Karpas-422 (cell line): ENCODE measurements around the gene MISP3. TPM values are rescaled to one million over a fixed set of nuclear protein-coding genes. Genes with fewer than 3 reads are reported as not detected.

Source experiments
- DNase-seq: peaks from one replicate; pipeline ENCODE4 v3.0.0-alpha.2; 2015
- H2AFZ ChIP-seq: fragments of 200-600 bp; sonication (generic); 2 replicates; pipeline ENCODE4 v1.6.1; 2014; ENCODE audit warnings: antibody characterized with exemption, low read length, mixed read lengths
- H3K27ac ChIP-seq: fragments of 200-600 bp; sonication (generic); 2 replicates; pipeline ENCODE4 v1.5.1; 2014; ENCODE audit warnings: mild to moderate bottlenecking, low read length, moderate library complexity
- H3K27me3 ChIP-seq: fragments of 200-600 bp; sonication (generic); 2 replicates; pipeline ENCODE4 v1.6.1; 2014; ENCODE audit warnings: low read length, mixed read lengths
- H3K36me3 ChIP-seq: fragments of 200-600 bp; sonication (generic); 2 replicates; pipeline ENCODE4 v1.6.1; 2014; ENCODE audit warnings: low read length, mixed read lengths; ENCODE audit not compliant: insufficient read depth
- H3K4me1 ChIP-seq: fragments of 200-600 bp; sonication (generic); 2 replicates; pipeline ENCODE4 v1.6.1; 2014; ENCODE audit warnings: mild to moderate bottlenecking, low read length, mixed read lengths
- H3K4me2 ChIP-seq: fragments of 200-600 bp; sonication (generic); 2 replicates; pipeline ENCODE4 v1.6.1; 2014; ENCODE audit warnings: low read length, low read depth, mild to moderate bottlenecking; ENCODE audit not compliant: poor library complexity, severe bottlenecking
- H3K4me3 ChIP-seq: fragments of 200-600 bp; sonication (generic); 2 replicates; pipeline ENCODE4 v1.5.1; 2014; ENCODE audit warnings: mild to moderate bottlenecking, antibody characterized with exemption, low read length, mixed read lengths
- H3K79me2 ChIP-seq: fragments of 200-600 bp; sonication (generic); 2 replicates; pipeline ENCODE4 v1.6.1; 2014; ENCODE audit warnings: mild to moderate bottlenecking, low read length, mixed read lengths
- H3K9ac ChIP-seq: fragments of 200-600 bp; sonication (generic); 2 replicates; pipeline ENCODE4 v1.6.0; 2014; ENCODE audit warnings: low read length
- H3K9me2 ChIP-seq: fragments of 200-600 bp; sonication (generic), shearing (Covaris generic); replicated peaks from 2 replicates; pipeline ENCODE4 v1.6.0; 2014; ENCODE audit warnings: mild to moderate bottlenecking, low read length, moderate library complexity; ENCODE audit not compliant: insufficient read depth
- H3K9me3 ChIP-seq: fragments of 300-700, 200-600 bp; sonication (generic); 2 replicates; pipeline ENCODE4 v1.6.1; 2014; ENCODE audit warnings: low read length, mixed read lengths
- H4K20me1 ChIP-seq: fragments of 200-600 bp; sonication (generic); 2 replicates; pipeline ENCODE4 v1.6.1; 2014; ENCODE audit warnings: mild to moderate bottlenecking, antibody characterized with exemption, low read length, low read depth; ENCODE audit not compliant: insufficient read depth
- total RNA-seq: library from RNA; depleted of rRNA; stranded (reverse); fragments of >200 nt; shearing (Covaris generic); gene quantifications from 2 replicates; pipeline ENCODE4 v1.2.3, GENCODE V29; 2014; ENCODE audit warnings: low replicate concordance

The MISP3 gene
- total RNA-seq, 1 experiment from 2014 or later: 0.71 TPM

- no peak overlapping the region for H3K4me2 ChIP-seq
- no peaks in the 10 kb centered on the region for H3K9me3 ChIP-seq
- H4K20me1 ChIP-seq: no peaks in the 10 kb centered on the region
- no peaks in the 10 kb centered on the region for H3K9me2 ChIP-seq
- H3K4me3 ChIP-seq: no peak overlapping the region
- no peak overlapping the region for H3K9ac ChIP-seq
- H2AFZ ChIP-seq: no peak overlapping the region
- no peak for DNase-seq
- H3K79me2 ChIP-seq: no peaks in the 10 kb centered on the region
- no peaks in the 10 kb centered on the region for H3K36me3 ChIP-seq
- no peaks in the 10 kb centered on the region for H3K27me3 ChIP-seq
- no peak overlapping the region for H3K27ac ChIP-seq
- H3K4me1 ChIP-seq: no peaks in the 10 kb centered on the region; the same call in 1 of the 2 replicates
These were observed 10.1 kb upstream of the MISP3 start for GRCh38 chr19:14062558-14062855.

- Histone ChIP-seq H4K20me1 (no peaks in the 10 kb centered on the region), H3K27me3 (no peaks in the 10 kb centered on the region), H3K9me2 (no peaks in the 10 kb centered on the region), H3K4me2 (no peak overlapping the region), H3K79me2 (no peaks in the 10 kb centered on the region), H3K4me1 (no peaks in the 10 kb centered on the region; the same call in 1 of the 2 replicates), H3K4me3 (no peak overlapping the region), H3K36me3 (no peaks in the 10 kb centered on the region), H3K9me3 (no peaks in the 10 kb centered on the region), H3K9ac (no peak overlapping the region), H2AFZ (no peak overlapping the region), H3K27ac (no peak overlapping the region)
- DNase-seq: no peak
These were observed 9.5 kb upstream of the MISP3 start for GRCh38 chr19:14063105-14063504.

GRCh38 chr19:14066134-14066533, 6.5 kb upstream of the MISP3 start:
- DNase-seq: no peak
- no peak overlapping the region for H3K27ac ChIP-seq
- no peaks in the 10 kb centered on the region for H3K4me1 ChIP-seq
- H3K4me3 ChIP-seq: no peak overlapping the region
- no peak overlapping the region for H3K9ac ChIP-seq
- no peaks in the 10 kb centered on the region for H3K36me3 ChIP-seq
- no peaks in the 10 kb centered on the region for H3K9me3 ChIP-seq
- H2AFZ ChIP-seq: no peak overlapping the region
- H3K9me2 ChIP-seq: no peaks in the 10 kb centered on the region
- H3K27me3 ChIP-seq: no peaks in the 10 kb centered on the region
- H3K79me2 ChIP-seq: no peaks in the 10 kb centered on the region
- H4K20me1 ChIP-seq: no peaks in the 10 kb centered on the region
- no peak overlapping the region for H3K4me2 ChIP-seq

- Histone ChIP-seq H2AFZ (no peak overlapping the region), H3K9ac (no peak overlapping the region), H3K4me1 (peaks cover 34% of the 10 kb centered on the region), H3K27ac (no peak overlapping the region), H3K27me3 (no peaks in the 10 kb centered on the region; the same call in 1 of the 2 replicates), H3K79me2 (no peaks in the 10 kb centered on the region), H4K20me1 (no peaks in the 10 kb centered on the region), H3K9me3 (no peaks in the 10 kb centered on the region), H3K4me2 (no peak overlapping the region), H3K9me2 (no peaks in the 10 kb centered on the region), H3K4me3 (no peak overlapping the region), H3K36me3 (no peaks in the 10 kb centered on the region)
- no peak for DNase-seq
These were observed 2.1 kb upstream of the MISP3 start for GRCh38 chr19:14070268-14071050.

- peak; percentile 92 for DNase-seq
- Histone ChIP-seq H3K4me1 (peaks cover 34% of the 10 kb centered on the region), H4K20me1 (no peaks in the 10 kb centered on the region), H3K27ac (no peak overlapping the region), H2AFZ (peak overlapping the region; percentile 85; the same call in 1 of the 2 replicates), H3K36me3 (no peaks in the 10 kb centered on the region), H3K4me3 (peak overlapping the region; percentile 77), H3K9me2 (no peaks in the 10 kb centered on the region), H3K9ac (peak overlapping the region; percentile 75), H3K27me3 (no peaks in the 10 kb centered on the region; the same call in 1 of the 2 replicates), H3K9me3 (no peaks in the 10 kb centered on the region), H3K4me2 (peak overlapping the region; percentile 98), H3K79me2 (no peaks in the 10 kb centered on the region)
These were observed 807 bp downstream of the MISP3 start for GRCh38 chr19:14073261-14073924.

- Histone ChIP-seq H3K9me2 (no peaks in the 10 kb centered on the region), H3K27me3 (no peaks in the 10 kb centered on the region; the same call in 1 of the 2 replicates), H3K4me1 (peaks cover 34% of the 10 kb centered on the region), H3K4me3 (peak overlapping the region; percentile 77), H3K79me2 (no peaks in the 10 kb centered on the region), H3K9ac (peak overlapping the region; percentile 75), H3K36me3 (no peaks in the 10 kb centered on the region), H3K9me3 (no peaks in the 10 kb centered on the region), H4K20me1 (no peaks in the 10 kb centered on the region), H2AFZ (peak overlapping the region; percentile 85; the same call in 1 of the 2 replicates), H3K4me2 (peak overlapping the region; percentile 98), H3K27ac (no peak overlapping the region)
- peak; percentile 53 for DNase-seq
These were observed 1.6 kb downstream of the MISP3 start for GRCh38 chr19:14073925-14074838.

- Histone ChIP-seq H3K79me2 (no peaks in the 10 kb centered on the region), H3K36me3 (no peaks in the 10 kb centered on the region), H3K27ac (no peak overlapping the region), H4K20me1 (no peaks in the 10 kb centered on the region), H2AFZ (no peak overlapping the region), H3K27me3 (no peaks in the 10 kb centered on the region), H3K4me2 (no peak overlapping the region), H3K9me3 (no peaks in the 10 kb centered on the region), H3K4me1 (peaks cover 37% of the 10 kb centered on the region), H3K9me2 (no peaks in the 10 kb centered on the region), H3K4me3 (no peak overlapping the region), H3K9ac (no peak overlapping the region)
- peak; percentile 35 for DNase-seq
These were observed 5.8 kb downstream of the MISP3 start for GRCh38 chr19:14078411-14078810.
